ENCODE data around the gene SH3D19. TPM values are rescaled to one million over a fixed set of nuclear protein-coding genes. Genes with fewer than 3 reads are reported as not detected.

SH3D19 gene
- polyA plus RNA-seq, 2 donors, result 19.1 to 22.8 TPM

DNA sequence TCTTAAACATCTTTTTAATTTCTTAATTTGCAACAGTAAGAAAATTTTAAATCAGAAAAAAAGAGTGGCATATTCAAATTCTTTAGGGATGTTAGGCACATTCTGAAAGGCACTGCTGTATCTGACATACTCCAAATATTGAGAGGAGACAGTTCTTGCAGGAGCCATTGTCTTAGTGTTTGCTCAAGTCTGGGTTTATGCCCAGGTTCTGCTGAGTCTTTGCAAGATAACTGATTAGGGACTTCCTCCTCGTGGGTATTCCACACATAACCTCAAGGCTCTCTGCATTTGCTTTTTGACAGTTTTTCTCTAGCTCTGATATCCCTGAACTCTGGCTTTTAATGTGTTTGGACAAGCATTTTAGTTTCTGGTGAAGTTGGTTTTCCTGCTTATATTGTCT lies 173.4 kb downstream of the SH3D19 start:
- WGBS, 2 donors, result 4 to 15% methylated on average over 1 of the region's 1 CpG
- Histone ChIP-seq H3K27ac (ENCODE audit: low read depth in 2 of 2, low read length in 1 of 2) (no peak overlapping the region), H3K4me3 (ENCODE audit: low read depth in 1 of 2, low read length in 2 of 2) (no peak overlapping the region), H3K36me3 (ENCODE audit: control insufficient read depth in 2 of 2, insufficient read depth in 2 of 2, low read length in 1 of 2) (no peaks in the 10 kb centered on the region), H3K27me3 (ENCODE audit: control insufficient read depth in 1 of 2, insufficient read depth in 2 of 2, low read length in 2 of 2) (no peaks in the 10 kb centered on the region), H3K9me3 (ENCODE audit: control insufficient read depth in 2 of 2, insufficient read depth in 1 of 2, low read depth in 1 of 2, low read length in 1 of 2) (no peaks in the 10 kb centered on the region), H3K4me1 (ENCODE audit: control insufficient read depth in 2 of 2, insufficient read depth in 2 of 2, low read length in 1 of 2) (no peaks in the 10 kb centered on the region)

- Histone ChIP-seq H3K27me3 (ENCODE audit: control insufficient read depth in 1 of 2, insufficient read depth in 2 of 2, low read length in 2 of 2) (no peaks in the 10 kb centered on the region), H3K27ac (ENCODE audit: low read depth in 2 of 2, low read length in 1 of 2) (no peak overlapping the region), H3K9me3 (ENCODE audit: control insufficient read depth in 2 of 2, insufficient read depth in 1 of 2, low read depth in 1 of 2, low read length in 1 of 2) (no peaks in the 10 kb centered on the region), H3K4me3 (ENCODE audit: low read depth in 1 of 2, low read length in 2 of 2) (no peak overlapping the region), H3K36me3 (ENCODE audit: control insufficient read depth in 2 of 2, insufficient read depth in 2 of 2, low read length in 1 of 2) (no peaks in the 10 kb centered on the region), H3K4me1 (ENCODE audit: control insufficient read depth in 2 of 2, insufficient read depth in 2 of 2, low read length in 1 of 2) (no peaks in the 10 kb centered on the region)
- 93 to 94% methylated on average over 9 of the region's 9 CpGs for WGBS, 2 donors
Observed at GRCh38 chr4:151150821-151151580, 174.4 kb downstream of the SH3D19 start.

GRCh38 chr4:151148261-151148660 lies 177.1 kb downstream of the SH3D19 start:
- Histone ChIP-seq H3K4me3 (ENCODE audit: low read depth in 1 of 2, low read length in 2 of 2) (no peak overlapping the region), H3K9me3 (ENCODE audit: control insufficient read depth in 2 of 2, insufficient read depth in 1 of 2, low read depth in 1 of 2, low read length in 1 of 2) (no peaks in the 10 kb centered on the region), H3K27ac (ENCODE audit: low read depth in 2 of 2, low read length in 1 of 2) (no peak overlapping the region), H3K36me3 (ENCODE audit: control insufficient read depth in 2 of 2, insufficient read depth in 2 of 2, low read length in 1 of 2) (no peaks in the 10 kb centered on the region), H3K27me3 (ENCODE audit: control insufficient read depth in 1 of 2, insufficient read depth in 2 of 2, low read length in 2 of 2) (no peaks in the 10 kb centered on the region), H3K4me1 (ENCODE audit: control insufficient read depth in 2 of 2, insufficient read depth in 2 of 2, low read length in 1 of 2) (no peaks in the 10 kb centered on the region)
- WGBS, 2 donors, result 90 to 92% methylated on average over 4 of the region's 4 CpGs

GRCh38 chr4:151147000-151147399 lies 178.4 kb downstream of the SH3D19 start:
- no peaks in the 10 kb centered on the region for H3K27me3 ChIP-seq (ENCODE audit: control insufficient read depth in 1 of 2, insufficient read depth in 2 of 2, low read length in 2 of 2)
- no peak overlapping the region for H3K27ac ChIP-seq (ENCODE audit: low read depth in 2 of 2, low read length in 1 of 2)
- WGBS, 2 donors, result 79 to 81% methylated on average over 3 of the region's 3 CpGs
- H3K4me3 ChIP-seq (ENCODE audit: low read depth in 1 of 2, low read length in 2 of 2), result no peak overlapping the region
- H3K4me1 ChIP-seq (ENCODE audit: control insufficient read depth in 2 of 2, insufficient read depth in 2 of 2, low read length in 1 of 2), result no peaks in the 10 kb centered on the region
- H3K36me3 ChIP-seq (ENCODE audit: control insufficient read depth in 2 of 2, insufficient read depth in 2 of 2, low read length in 1 of 2), result no peaks in the 10 kb centered on the region
- H3K9me3 ChIP-seq (ENCODE audit: control insufficient read depth in 2 of 2, insufficient read depth in 1 of 2, low read depth in 1 of 2, low read length in 1 of 2), result no peaks in the 10 kb centered on the region

DNA sequence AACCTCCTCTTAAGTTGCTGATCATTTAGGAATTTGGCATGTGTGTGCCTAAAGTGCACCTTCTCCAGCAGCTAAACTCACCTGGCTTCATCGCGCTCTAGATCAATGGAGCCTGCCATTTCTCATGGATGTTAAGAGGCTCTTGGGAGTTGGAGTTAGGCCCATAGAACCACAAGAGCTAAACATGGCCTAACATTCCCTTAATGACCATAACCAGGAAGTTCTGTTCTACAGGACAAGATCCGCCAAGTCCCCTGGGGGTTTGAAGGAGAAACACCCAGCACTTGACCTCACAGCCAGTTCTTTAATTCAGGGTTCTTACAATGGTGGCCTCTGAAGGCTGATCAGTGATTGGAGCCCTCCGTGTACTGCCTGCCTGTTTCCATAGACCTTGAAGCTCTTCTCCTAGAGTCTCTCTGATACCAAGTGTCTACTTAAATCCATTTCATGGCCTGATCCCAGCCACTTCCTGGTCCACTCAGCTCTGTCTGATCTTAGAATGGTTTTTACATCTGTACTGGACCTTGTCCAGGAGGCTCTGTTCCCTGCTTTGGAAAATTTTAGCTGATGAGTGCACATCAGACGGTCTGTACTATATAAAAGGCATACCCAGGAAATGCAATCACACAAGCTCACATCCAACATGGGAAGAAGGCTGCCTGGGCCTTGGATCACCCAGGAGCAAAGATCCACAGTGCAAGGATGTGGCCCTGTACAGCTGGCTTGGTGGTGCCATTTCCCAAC lies 180.9 kb downstream of the SH3D19 start:
- Histone ChIP-seq H3K4me3 (ENCODE audit: low read depth in 1 of 2, low read length in 2 of 2) (no peak overlapping the region), H3K36me3 (ENCODE audit: control insufficient read depth in 2 of 2, insufficient read depth in 2 of 2, low read length in 1 of 2) (peaks cover 0 to 4% of the 10 kb centered on the region in 2 donors), H3K27ac (ENCODE audit: low read depth in 2 of 2, low read length in 1 of 2) (no peak overlapping the region), H3K27me3 (ENCODE audit: control insufficient read depth in 1 of 2, insufficient read depth in 2 of 2, low read length in 2 of 2) (no peaks in the 10 kb centered on the region), H3K9me3 (ENCODE audit: control insufficient read depth in 2 of 2, insufficient read depth in 1 of 2, low read depth in 1 of 2, low read length in 1 of 2) (no peaks in the 10 kb centered on the region), H3K4me1 (ENCODE audit: control insufficient read depth in 2 of 2, insufficient read depth in 2 of 2, low read length in 1 of 2) (no peaks in the 10 kb centered on the region)
- 91 to 96% methylated on average over 5 of the region's 5 CpGs for WGBS, 2 donors

- 92 to 93% methylated on average over 3 of the region's 3 CpGs for WGBS, 2 donors
- no peaks in the 10 kb centered on the region for H3K27me3 ChIP-seq (ENCODE audit: control insufficient read depth in 1 of 2, insufficient read depth in 2 of 2, low read length in 2 of 2)
Observed at GRCh38 chr4:151143811-151144210, 181.6 kb downstream of the SH3D19 start.

GRCh38 chr4:151143162-151143561 lies 182.2 kb downstream of the SH3D19 start:
- 63 to 69% methylated on average over 2 of the region's 2 CpGs for WGBS, 2 donors
- H3K27me3 ChIP-seq (ENCODE audit: control insufficient read depth in 1 of 2, insufficient read depth in 2 of 2, low read length in 2 of 2), result no peaks in the 10 kb centered on the region
- H3K9me3 ChIP-seq (ENCODE audit: control insufficient read depth in 2 of 2, insufficient read depth in 1 of 2, low read depth in 1 of 2, low read length in 1 of 2), result no peaks in the 10 kb centered on the region
- no peaks in the 10 kb centered on the region for H3K4me1 ChIP-seq (ENCODE audit: control insufficient read depth in 2 of 2, insufficient read depth in 2 of 2, low read length in 1 of 2)
- no peak overlapping the region for H3K4me3 ChIP-seq (ENCODE audit: low read depth in 1 of 2, low read length in 2 of 2)
- H3K27ac ChIP-seq (ENCODE audit: low read depth in 2 of 2, low read length in 1 of 2), result no peak overlapping the region
- H3K36me3 ChIP-seq (ENCODE audit: control insufficient read depth in 2 of 2, insufficient read depth in 2 of 2, low read length in 1 of 2), result peaks cover 0 to 5% of the 10 kb centered on the region in 2 donors

More at GRCh38 chr4:151143811-151144210, 181.6 kb downstream of the SH3D19 start:
- Histone ChIP-seq H3K4me1 (ENCODE audit: control insufficient read depth in 2 of 2, insufficient read depth in 2 of 2, low read length in 1 of 2) (no peaks in the 10 kb centered on the region), H3K9me3 (ENCODE audit: control insufficient read depth in 2 of 2, insufficient read depth in 1 of 2, low read depth in 1 of 2, low read length in 1 of 2) (no peaks in the 10 kb centered on the region), H3K27ac (ENCODE audit: low read depth in 2 of 2, low read length in 1 of 2) (no peak overlapping the region), H3K4me3 (ENCODE audit: low read depth in 1 of 2, low read length in 2 of 2) (no peak overlapping the region), H3K36me3 (ENCODE audit: control insufficient read depth in 2 of 2, insufficient read depth in 2 of 2, low read length in 1 of 2) (peaks cover 0 to 5% of the 10 kb centered on the region in 2 donors)

DNA sequence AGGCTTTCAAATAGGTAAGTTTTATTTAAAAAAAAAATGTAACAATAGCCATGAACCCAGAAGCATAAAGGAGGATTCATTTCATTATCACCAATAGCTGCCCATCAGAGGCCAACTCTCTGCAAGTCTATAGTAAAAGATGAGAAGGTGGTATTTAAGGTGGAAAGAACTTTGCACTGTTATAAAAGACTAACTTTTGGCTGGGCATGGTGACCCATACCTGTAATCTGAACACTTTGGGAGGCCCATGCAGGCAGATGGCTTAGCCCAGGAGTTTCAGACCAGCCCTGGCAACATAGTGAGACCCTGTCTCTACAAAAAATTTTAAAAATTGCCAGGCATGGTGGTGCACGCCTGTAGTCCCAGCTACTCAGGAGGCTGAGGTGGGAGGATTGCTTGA lies 182.6 kb downstream of the SH3D19 start:
- Histone ChIP-seq H3K27me3 (ENCODE audit: control insufficient read depth in 1 of 2, insufficient read depth in 2 of 2, low read length in 2 of 2) (no peaks in the 10 kb centered on the region), H3K36me3 (ENCODE audit: control insufficient read depth in 2 of 2, insufficient read depth in 2 of 2, low read length in 1 of 2) (peaks cover 0 to 5% of the 10 kb centered on the region in 2 donors), H3K4me3 (ENCODE audit: low read depth in 1 of 2, low read length in 2 of 2) (no peak overlapping the region), H3K4me1 (ENCODE audit: control insufficient read depth in 2 of 2, insufficient read depth in 2 of 2, low read length in 1 of 2) (no peaks in the 10 kb centered on the region), H3K9me3 (ENCODE audit: control insufficient read depth in 2 of 2, insufficient read depth in 1 of 2, low read depth in 1 of 2, low read length in 1 of 2) (no peaks in the 10 kb centered on the region), H3K27ac (ENCODE audit: low read depth in 2 of 2, low read length in 1 of 2) (no peak overlapping the region)
- 97 to 100% methylated on average over 1 of the region's 1 CpG for WGBS, 2 donors

DNA sequence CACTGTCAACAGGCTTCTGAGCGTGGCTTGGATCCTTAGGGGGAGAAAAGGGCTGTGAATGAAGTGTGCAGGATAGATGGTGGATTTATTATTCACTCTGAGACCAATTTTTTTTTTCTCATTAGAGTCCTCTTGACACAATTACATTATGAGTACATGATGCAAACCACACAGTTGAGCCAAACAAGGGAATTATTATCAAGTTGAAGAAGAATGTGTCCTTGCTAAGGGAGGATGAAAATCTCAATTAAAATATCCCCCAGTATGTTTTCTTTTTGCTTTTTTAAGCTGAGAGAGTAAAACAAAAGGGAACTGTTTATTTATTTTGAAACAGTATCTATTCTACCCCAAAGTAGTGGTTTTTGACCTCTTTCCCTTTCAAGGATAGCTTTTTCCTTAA lies 185.6 kb downstream of the SH3D19 start:
- Histone ChIP-seq H3K27me3 (ENCODE audit: control insufficient read depth in 1 of 2, insufficient read depth in 2 of 2, low read length in 2 of 2) (no peaks in the 10 kb centered on the region), H3K4me3 (ENCODE audit: low read depth in 1 of 2, low read length in 2 of 2) (no peak overlapping the region), H3K27ac (ENCODE audit: low read depth in 2 of 2, low read length in 1 of 2) (no peak overlapping the region), H3K36me3 (ENCODE audit: control insufficient read depth in 2 of 2, insufficient read depth in 2 of 2, low read length in 1 of 2) (peaks cover 0 to 5% of the 10 kb centered on the region in 2 donors), H3K9me3 (ENCODE audit: control insufficient read depth in 2 of 2, insufficient read depth in 1 of 2, low read depth in 1 of 2, low read length in 1 of 2) (no peaks in the 10 kb centered on the region), H3K4me1 (ENCODE audit: control insufficient read depth in 2 of 2, insufficient read depth in 2 of 2, low read length in 1 of 2) (no peaks in the 10 kb centered on the region)
- 90 to 98% methylated on average over 1 of the region's 1 CpG for WGBS, 2 donors
